ENCODE data around the gene LCE6A. TPM values are rescaled to one million over a fixed set of nuclear protein-coding genes. Genes with fewer than 3 reads are reported as not detected.

Gene LCE6A
- total RNA-seq, 1 donor from 2014 or later: not detected

DNA sequence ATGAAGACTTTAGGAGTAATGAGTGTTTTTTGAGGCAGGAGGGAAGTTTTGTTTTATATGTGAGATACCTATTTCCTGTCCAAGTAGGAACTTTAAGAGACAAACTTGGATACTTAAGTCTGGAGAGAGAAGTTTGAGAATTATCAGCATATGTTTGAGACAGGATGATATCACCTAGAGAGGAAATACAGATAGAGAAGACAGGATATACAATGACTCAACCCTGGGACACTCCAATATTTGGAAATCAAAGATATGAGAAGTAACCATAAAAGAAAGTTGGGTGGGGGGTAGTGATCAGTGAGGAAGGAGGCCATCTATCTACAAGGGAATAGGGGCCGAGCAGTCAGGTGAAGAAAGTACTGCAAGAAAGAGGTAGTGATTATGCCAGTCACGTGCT, 23.7 kb downstream of the LCE6A start:
- Histone ChIP-seq H3K27ac (ENCODE audit: low read depth, low read length) (no peak overlapping the region), H3K79me2 (ENCODE audit: insufficient read depth, low read length) (no peaks in the 10 kb centered on the region), H3K9me3 (ENCODE audit: insufficient read depth, low read depth, low read length) (no peaks in the 10 kb centered on the region), H2AFZ (ENCODE audit: low read depth, low read length) (no peak overlapping the region), H3K36me3 (ENCODE audit: insufficient read depth, low read length) (no peaks in the 10 kb centered on the region), H3K4me1 (ENCODE audit: insufficient read depth, low read length) (no peaks in the 10 kb centered on the region), H3K4me3 (ENCODE audit: insufficient read depth, low read depth, low read length) (no peak overlapping the region), H3K4me2 (ENCODE audit: low read length) (no peak overlapping the region), H4K20me1 (ENCODE audit: insufficient read depth, low read length) (no peaks in the 10 kb centered on the region), H3K9ac (ENCODE audit: low read length) (no peak overlapping the region), H3K27me3 (ENCODE audit: insufficient read depth, low read length) (peaks cover 3% of the 10 kb centered on the region)
- peaks cover 3% of the 10 kb centered on the region for H3K27me3 Mint-ChIP-seq (ENCODE audit: low read depth, unreplicated experiment)
- TF ChIP-seq CTCF (IDR thresholded peaks at IDR 0.05; ENCODE audit: insufficient read depth, low read depth, low read length) (no peak), EZH2 (IDR thresholded peaks at IDR 0.05; ENCODE audit: insufficient read depth, low read length) (no peak)
- H3K27ac Mint-ChIP-seq (ENCODE audit: unreplicated experiment): no peak overlapping the region
- DNase-seq (ENCODE audit: low read depth) (no peak), FAIRE-seq (no peak)
- no peaks in the 10 kb centered on the region for H3K9me3 Mint-ChIP-seq (ENCODE audit: unreplicated experiment)
- H3K4me1 Mint-ChIP-seq (ENCODE audit: low read depth, unreplicated experiment): no peaks in the 10 kb centered on the region
- H3K4me3 Mint-ChIP-seq (ENCODE audit: unreplicated experiment): no peak overlapping the region
- H3K36me3 Mint-ChIP-seq (ENCODE audit: low read depth, unreplicated experiment): no peaks in the 10 kb centered on the region

GRCh38 chr1:152869808-152870419, 27.3 kb downstream of the LCE6A start:
- FAIRE-seq: peak; percentile 13
- Histone ChIP-seq H3K9me3 (ENCODE audit: insufficient read depth, low read depth, low read length) (no peaks in the 10 kb centered on the region), H4K20me1 (ENCODE audit: insufficient read depth, low read length) (no peaks in the 10 kb centered on the region), H3K4me1 (ENCODE audit: insufficient read depth, low read length) (no peaks in the 10 kb centered on the region), H3K79me2 (ENCODE audit: insufficient read depth, low read length) (no peaks in the 10 kb centered on the region), H3K27me3 (ENCODE audit: insufficient read depth, low read length) (peaks cover 3% of the 10 kb centered on the region), H3K4me3 (ENCODE audit: insufficient read depth, low read depth, low read length) (no peak overlapping the region), H2AFZ (ENCODE audit: low read depth, low read length) (no peak overlapping the region), H3K9ac (ENCODE audit: low read length) (no peak overlapping the region), H3K36me3 (ENCODE audit: insufficient read depth, low read length) (no peaks in the 10 kb centered on the region), H3K4me2 (ENCODE audit: low read length) (no peak overlapping the region), H3K27ac (ENCODE audit: low read depth, low read length) (no peak overlapping the region)
- Mint-ChIP-seq H3K4me1 (ENCODE audit: low read depth, unreplicated experiment) (no peaks in the 10 kb centered on the region), H3K36me3 (ENCODE audit: low read depth, unreplicated experiment) (no peaks in the 10 kb centered on the region), H3K27me3 (ENCODE audit: low read depth, unreplicated experiment) (peaks cover 4% of the 10 kb centered on the region), H3K4me3 (ENCODE audit: unreplicated experiment) (no peak overlapping the region), H3K9me3 (ENCODE audit: unreplicated experiment) (no peaks in the 10 kb centered on the region), H3K27ac (ENCODE audit: unreplicated experiment) (no peak overlapping the region)
- peak; percentile 62 for TF ChIP-seq CTCF (IDR thresholded peaks at IDR 0.05; ENCODE audit: insufficient read depth, low read depth, low read length)
- TF ChIP-seq EZH2 (IDR thresholded peaks at IDR 0.05; ENCODE audit: insufficient read depth, low read length): no peak
- peak; percentile 17 for DNase-seq (ENCODE audit: low read depth)

All from astrocyte (in vitro differentiated cells and primary cell).